Suprapubic skin (tissue), 4 donors: ENCODE measurements around the gene RASSF5. TPM values are rescaled to one million over a fixed set of nuclear protein-coding genes. Genes with fewer than 3 reads are reported as not detected.

Experiments used
- DNase-seq, 2 donors: peaks; one replicate each; pipeline ENCODE4 v3.0.0-alpha.2; 2019; ENCODE audit warnings: low spot score in 2 of 2
- H3K27ac ChIP-seq: fragments of 200-600 bp; sonication (generic); one replicate; pipeline ENCODE4 v1.5.1; 2019
- H3K27me3 ChIP-seq: fragments of 200-600 bp; sonication (generic); one replicate; pipeline ENCODE4 v1.5.1; 2019
- H3K36me3 ChIP-seq: fragments of 200-600 bp; sonication (generic); one replicate; pipeline ENCODE4 v1.5.1; 2019
- H3K4me1 ChIP-seq: fragments of 200-600 bp; sonication (generic); one replicate; pipeline ENCODE4 v1.5.1; 2019
- H3K4me3 ChIP-seq: fragments of 200-600 bp; sonication (generic); one replicate; pipeline ENCODE4 v1.5.1; 2019; ENCODE audit warnings: mild to moderate bottlenecking
- H3K9me3 ChIP-seq: fragments of 200-600 bp; sonication (generic); one replicate; pipeline ENCODE4 v1.5.1; 2019
- EP300 ChIP-seq: sonication (generic); formaldehyde crosslinking; IDR thresholded peaks from one replicate; pipeline ENCODE4 v1.6.1; 2017; ENCODE audit warnings: antibody characterized with exemption
- POLR2A ChIP-seq, 2 donors: fragments of 450-650 bp; IDR thresholded peaks; one replicate each; pipeline ENCODE4 v1.6.1; 2017; ENCODE audit warnings: antibody characterized with exemption in 2 of 2, mild to moderate bottlenecking in 2 of 2, moderate library complexity in 2 of 2
- POLR2AphosphoS5 ChIP-seq, 3 donors: sonication (generic); formaldehyde crosslinking; IDR thresholded peaks; one replicate each; pipeline ENCODE4 v1.6.1; 2017; ENCODE audit warnings: antibody characterized with exemption in 3 of 3
- WGBS: methylation state at CpG from one replicate; pipeline ENCODE4 v1.1.5; 2018; 5-methylcytosine and 5-hydroxymethylcytosine counted together
- total RNA-seq, 4 donors: library from RNA; depleted of rRNA; stranded (reverse); fragments of >200 nt; gene quantifications; one replicate each; pipeline ENCODE4 v1.1.0, GENCODE V29; 2016
- TF ChIP-seq, protein P1 (sequence below), 2 donors: fragments of 200-600 bp in 1 of 2; fragments of 450-650 bp in 1 of 2; sonication (generic) in 1 of 2; IDR thresholded peaks; one replicate each; pipeline ENCODE4 v1.5.1; 2016 to 2019; ENCODE audit warnings: antibody characterized with exemption in 2 of 2, mild to moderate bottlenecking in 1 of 2, moderate library complexity in 1 of 2

Gene RASSF5
- total RNA-seq, 4 donors from 2014 or later, result 34.8 to 74.5 (median 64.9) TPM

DNA sequence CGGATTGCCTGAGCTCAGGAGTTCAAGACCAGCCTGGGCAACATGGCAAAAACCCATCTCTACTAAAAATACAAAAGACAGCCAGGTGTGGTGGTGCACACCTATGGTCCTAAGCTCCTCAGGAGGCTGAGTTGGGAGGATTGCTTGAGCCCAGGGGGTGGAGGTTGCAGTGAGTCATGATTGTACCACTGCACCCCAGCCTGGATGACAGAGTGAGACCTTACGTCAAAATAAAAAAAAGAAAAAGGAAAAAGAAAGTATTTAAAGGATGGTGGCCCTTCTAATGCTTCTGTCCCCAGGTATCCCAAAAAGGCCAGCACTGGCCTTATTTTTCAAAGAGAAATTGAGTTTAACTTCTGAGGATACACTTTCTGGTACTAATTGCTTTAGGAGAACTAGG lies 35.3 kb upstream of the RASSF5 start:
- TF ChIP-seq POLR2A (IDR thresholded peaks at IDR 0.05), result no peak
- TF ChIP-seq EP300, result no peak
- TF ChIP-seq, protein P1, sequence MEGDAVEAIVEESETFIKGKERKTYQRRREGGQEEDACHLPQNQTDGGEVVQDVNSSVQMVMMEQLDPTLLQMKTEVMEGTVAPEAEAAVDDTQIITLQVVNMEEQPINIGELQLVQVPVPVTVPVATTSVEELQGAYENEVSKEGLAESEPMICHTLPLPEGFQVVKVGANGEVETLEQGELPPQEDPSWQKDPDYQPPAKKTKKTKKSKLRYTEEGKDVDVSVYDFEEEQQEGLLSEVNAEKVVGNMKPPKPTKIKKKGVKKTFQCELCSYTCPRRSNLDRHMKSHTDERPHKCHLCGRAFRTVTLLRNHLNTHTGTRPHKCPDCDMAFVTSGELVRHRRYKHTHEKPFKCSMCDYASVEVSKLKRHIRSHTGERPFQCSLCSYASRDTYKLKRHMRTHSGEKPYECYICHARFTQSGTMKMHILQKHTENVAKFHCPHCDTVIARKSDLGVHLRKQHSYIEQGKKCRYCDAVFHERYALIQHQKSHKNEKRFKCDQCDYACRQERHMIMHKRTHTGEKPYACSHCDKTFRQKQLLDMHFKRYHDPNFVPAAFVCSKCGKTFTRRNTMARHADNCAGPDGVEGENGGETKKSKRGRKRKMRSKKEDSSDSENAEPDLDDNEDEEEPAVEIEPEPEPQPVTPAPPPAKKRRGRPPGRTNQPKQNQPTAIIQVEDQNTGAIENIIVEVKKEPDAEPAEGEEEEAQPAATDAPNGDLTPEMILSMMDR (IDR thresholded peaks at IDR 0.05), result no peak
- TF ChIP-seq POLR2AphosphoS5 (IDR thresholded peaks at IDR 0.05), result no peak
- Histone ChIP-seq H3K9me3 (no peaks in the 10 kb centered on the region), H3K4me1 (peaks cover 39% of the 10 kb centered on the region), H3K27ac (no peak overlapping the region), H3K27me3 (no peaks in the 10 kb centered on the region), H3K4me3 (no peak overlapping the region), H3K36me3 (peaks cover 28% of the 10 kb centered on the region)
- 90% methylated on average over 2 of the region's 2 CpGs for WGBS
- no peak for DNase-seq

DNA sequence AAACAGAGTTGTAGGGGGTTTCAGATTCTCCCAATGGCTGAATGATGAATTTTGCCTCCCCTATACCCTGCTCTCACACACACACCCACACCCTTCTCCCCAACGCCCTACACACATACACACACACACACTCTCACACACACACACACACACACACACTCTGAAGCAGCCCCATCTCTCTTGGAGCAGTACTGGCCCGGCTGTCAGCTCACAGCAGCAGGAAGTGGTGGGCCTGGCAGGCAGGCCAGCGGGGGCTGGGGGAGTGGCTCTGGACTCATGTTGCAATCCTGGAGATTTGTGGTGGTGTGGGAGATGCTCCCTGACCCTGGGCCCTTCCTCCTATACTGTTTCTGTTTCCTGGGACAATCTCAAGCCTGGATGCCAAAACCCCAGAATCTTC lies 34.9 kb upstream of the RASSF5 start:
- Histone ChIP-seq H3K9me3 (no peaks in the 10 kb centered on the region), H3K36me3 (peaks cover 32% of the 10 kb centered on the region), H3K27me3 (no peaks in the 10 kb centered on the region), H3K4me1 (peaks cover 43% of the 10 kb centered on the region), H3K27ac (no peak overlapping the region), H3K4me3 (no peak overlapping the region)
- 43% methylated on average over 3 of the region's 3 CpGs for WGBS
- no peak for DNase-seq
- TF ChIP-seq, protein P1 (IDR thresholded peaks at IDR 0.05), result no peak
- no peak for TF ChIP-seq POLR2A (IDR thresholded peaks at IDR 0.05)
- TF ChIP-seq POLR2AphosphoS5 (IDR thresholded peaks at IDR 0.05), result no peak
- TF ChIP-seq EP300, result no peak

DNA sequence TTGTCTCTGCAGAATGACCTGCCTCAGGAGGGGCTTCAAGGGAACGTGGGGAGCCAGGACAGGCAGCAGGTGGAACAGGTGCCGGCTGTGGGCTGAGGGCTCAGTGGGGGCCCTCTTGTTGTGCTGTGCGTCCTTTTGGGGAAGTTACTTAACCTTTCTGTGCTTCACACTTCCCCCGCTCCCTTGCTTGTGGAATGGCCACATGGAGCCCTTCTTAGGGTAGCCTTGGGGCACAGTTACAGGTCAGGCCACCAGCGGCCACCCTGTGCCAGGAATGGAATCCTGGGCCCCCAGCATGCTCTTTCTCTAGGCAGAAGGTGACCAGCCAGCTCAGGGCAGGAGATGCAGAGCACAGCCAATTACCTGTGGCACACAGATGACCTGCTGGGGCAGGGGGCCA lies 34.4 kb upstream of the RASSF5 start:
- 79% methylated on average over 4 of the region's 5 CpGs for WGBS
- Histone ChIP-seq H3K36me3 (peaks cover 36% of the 10 kb centered on the region), H3K27ac (no peak overlapping the region), H3K4me3 (no peak overlapping the region), H3K9me3 (no peaks in the 10 kb centered on the region), H3K27me3 (no peaks in the 10 kb centered on the region), H3K4me1 (peaks cover 47% of the 10 kb centered on the region)
- TF ChIP-seq EP300 (no peak), POLR2A (IDR thresholded peaks at IDR 0.05) (no peak), POLR2AphosphoS5 (IDR thresholded peaks at IDR 0.05) (no peak)
- TF ChIP-seq, protein P1 (IDR thresholded peaks at IDR 0.05), result no peak
- DNase-seq, result no peak

DNA sequence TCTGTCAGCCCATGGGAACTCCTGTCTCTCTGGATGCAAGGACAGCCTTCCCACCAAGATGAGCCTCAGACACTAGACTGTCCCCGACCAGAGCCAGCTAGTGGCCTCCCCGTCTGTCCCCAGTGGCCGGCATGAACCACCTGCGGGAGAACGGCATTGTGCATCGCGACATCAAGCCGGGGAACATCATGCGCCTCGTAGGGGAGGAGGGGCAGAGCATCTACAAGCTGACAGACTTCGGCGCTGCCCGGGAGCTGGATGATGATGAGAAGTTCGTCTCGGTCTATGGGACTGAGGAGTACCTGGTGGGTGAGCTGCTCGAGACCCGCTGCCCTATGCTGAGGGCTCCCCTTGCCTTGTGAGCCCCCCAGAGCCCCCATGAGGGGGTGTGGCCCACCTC lies 31.3 kb upstream of the RASSF5 start:
- H3K36me3 ChIP-seq, result peaks cover 49% of the 10 kb centered on the region

DNA sequence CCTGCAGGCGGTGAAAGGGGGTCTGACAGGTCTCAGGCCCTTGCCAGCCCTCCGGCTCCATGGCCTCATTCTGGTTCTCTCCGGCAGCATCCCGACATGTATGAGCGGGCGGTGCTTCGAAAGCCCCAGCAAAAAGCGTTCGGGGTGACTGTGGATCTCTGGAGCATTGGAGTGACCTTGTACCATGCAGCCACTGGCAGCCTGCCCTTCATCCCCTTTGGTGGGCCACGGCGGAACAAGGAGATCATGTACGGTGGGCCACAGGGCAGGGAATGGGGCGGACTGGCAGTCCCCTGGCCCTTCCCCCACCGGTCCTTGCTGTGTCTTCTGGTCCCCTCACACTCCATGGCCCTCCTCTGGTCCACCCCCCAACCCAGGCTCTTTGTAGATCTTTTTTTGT lies 30.7 kb upstream of the RASSF5 start:
- H3K27ac ChIP-seq, result no peak overlapping the region
- no peak for DNase-seq
- 94% methylated on average over 14 of the region's 14 CpGs for WGBS
- H3K27me3 ChIP-seq, result no peaks in the 10 kb centered on the region
- H3K4me3 ChIP-seq, result no peak overlapping the region
- peaks cover 49% of the 10 kb centered on the region for H3K36me3 ChIP-seq
- H3K9me3 ChIP-seq, result no peaks in the 10 kb centered on the region
- TF ChIP-seq POLR2A (IDR thresholded peaks at IDR 0.05) (no peak), EP300 (no peak), POLR2AphosphoS5 (IDR thresholded peaks at IDR 0.05) (no peak)
- H3K4me1 ChIP-seq, result peaks cover 52% of the 10 kb centered on the region

More for the DNA sequence above, 31.3 kb upstream of the RASSF5 start:
- 91% methylated on average over 8 of the region's 17 CpGs for WGBS
- Histone ChIP-seq H3K9me3 (no peaks in the 10 kb centered on the region), H3K4me3 (no peak overlapping the region), H3K27ac (no peak overlapping the region), H3K27me3 (no peaks in the 10 kb centered on the region), H3K4me1 (peaks cover 54% of the 10 kb centered on the region)
- DNase-seq, result no peak
- TF ChIP-seq POLR2AphosphoS5 (IDR thresholded peaks at IDR 0.05) (no peak), POLR2A (IDR thresholded peaks at IDR 0.05) (no peak), EP300 (no peak)
- TF ChIP-seq, protein P1 (IDR thresholded peaks at IDR 0.05), result no peak

DNA sequence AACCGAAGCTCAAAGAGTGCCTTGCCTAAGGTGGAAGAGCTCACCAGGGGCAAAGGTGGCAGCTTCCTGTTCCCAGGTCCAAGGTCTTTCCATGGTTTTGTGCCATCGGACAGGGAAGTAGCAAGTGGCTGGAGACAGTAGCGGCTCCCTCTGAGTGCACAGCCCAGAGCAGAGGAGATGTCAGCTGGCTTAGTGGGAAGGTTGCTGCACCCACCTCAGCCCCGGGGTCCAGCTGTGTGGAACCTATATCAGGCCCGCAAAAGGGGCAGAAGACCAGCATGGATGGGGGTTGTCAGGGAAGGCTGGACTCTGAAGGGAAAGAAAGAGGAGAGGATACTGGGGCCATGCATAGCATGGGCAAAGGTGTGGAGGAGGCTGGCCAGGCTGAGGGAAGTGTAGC lies 30.2 kb upstream of the RASSF5 start:
- Histone ChIP-seq H3K27me3 (no peaks in the 10 kb centered on the region), H3K9me3 (no peaks in the 10 kb centered on the region), H3K4me1 (peaks cover 50% of the 10 kb centered on the region), H3K36me3 (peaks cover 49% of the 10 kb centered on the region), H3K27ac (no peak overlapping the region), H3K4me3 (no peak overlapping the region)
- no peak for DNase-seq
- TF ChIP-seq POLR2A (IDR thresholded peaks at IDR 0.05) (no peak), POLR2AphosphoS5 (IDR thresholded peaks at IDR 0.05) (no peak), EP300 (no peak)
- TF ChIP-seq, protein P1 (IDR thresholded peaks at IDR 0.05), result no peak
- 81% methylated on average over 5 of the region's 5 CpGs for WGBS
